Femur (tissue), 1 donor: ENCODE results near the gene SCYGR7.
"Not testable (repeated sequence)": the region's sequence is repeated elsewhere in the genome, so short reads cannot be mapped to it uniquely, and the experiment has no call there.

Source experiments
- DNase-seq: peaks from one replicate; pipeline ENCODE4 v3.0.0-alpha.2; 2017

Gene SCYGR7

GRCh38 chr2:227728035-227728434 lies at the start of gene SCYGR7:
SCYGR7 (plus strand) TSS chr2:227728335; CDS start chr2:227728335, 0 bp downstream.
- DNase-seq = no peak

GRCh38 chr2:227684258-227684657 lies 43.9 kb upstream of the SCYGR7 start:
- no peak for DNase-seq

GRCh38 chr2:227687189-227687588 lies 40.9 kb upstream of the SCYGR7 start:
- no peak for DNase-seq

- DNase-seq = no peak
Observed at GRCh38 chr2:227696990-227697679, 31.0 kb upstream of the SCYGR7 start.

GRCh38 chr2:227701556-227701955 lies 26.6 kb upstream of the SCYGR7 start:
- DNase-seq = no peak

- no peak for DNase-seq
Observed at GRCh38 chr2:227703280-227703732, 24.8 kb upstream of the SCYGR7 start.

- no peak for DNase-seq
Observed at GRCh38 chr2:227703961-227704360, 24.2 kb upstream of the SCYGR7 start.

- no peak for DNase-seq
Observed at GRCh38 chr2:227706859-227707258, 21.3 kb upstream of the SCYGR7 start.

- no peak for DNase-seq
Observed at GRCh38 chr2:227707390-227707789, 20.7 kb upstream of the SCYGR7 start.

GRCh38 chr2:227710986-227711385 lies 17.1 kb upstream of the SCYGR7 start:
- DNase-seq = no peak

- DNase-seq = no peak
Observed at GRCh38 chr2:227713291-227713690, 14.8 kb upstream of the SCYGR7 start.

GRCh38 chr2:227716501-227716900 lies 11.6 kb upstream of the SCYGR7 start:
- DNase-seq = no peak

- DNase-seq = peak; percentile 95
Observed at GRCh38 chr2:227717687-227718567, 10.2 kb upstream of the SCYGR7 start, which contains the start of gene SLC19A3. SLC19A3 (minus strand) TSS chr2:227718028; CDS start chr2:227702318, 15,710 bp downstream.

- DNase-seq = no peak
Observed at GRCh38 chr2:227719641-227720040, 8.5 kb upstream of the SCYGR7 start.

GRCh38 chr2:227720680-227721079 lies 7.5 kb upstream of the SCYGR7 start:
- no peak for DNase-seq

- not testable (repeated sequence) for DNase-seq
Observed at GRCh38 chr2:227722821-227723220, 5.3 kb upstream of the SCYGR7 start.

GRCh38 chr2:227724394-227725039 lies 3.6 kb upstream of the SCYGR7 start, which contains the start of gene SCYGR6:
SCYGR6 (minus strand) TSS chr2:227724757; CDS start chr2:227724757, 0 bp downstream.
- DNase-seq = no peak

GRCh38 chr2:227739351-227739750 lies 11.2 kb downstream of the SCYGR7 start:
- no peak for DNase-seq

- DNase-seq = not testable (repeated sequence)
Observed at GRCh38 chr2:227740705-227741104, 12.6 kb downstream of the SCYGR7 start.

- DNase-seq = no peak
Observed at GRCh38 chr2:227745594-227745993, 17.5 kb downstream of the SCYGR7 start, which contains the start of gene SCYGR8. SCYGR8 (plus strand) TSS chr2:227745894; CDS start chr2:227745894, 0 bp downstream.

- no peak for DNase-seq
Observed at GRCh38 chr2:227748079-227748478, 19.9 kb downstream of the SCYGR7 start.

- DNase-seq = not testable (repeated sequence)
Observed at GRCh38 chr2:227756261-227756660, 28.1 kb downstream of the SCYGR7 start.
